ENCODE results near the gene GOLM1.

- TF ChIP-seq CREM (CRISPR knock-in tag; IDR thresholded peaks at IDR 0.05) (no peak), JAZF1 (CRISPR knock-in tag; IDR thresholded peaks at IDR 0.05) (no peak), SMAD3 (CRISPR knock-in tag; IDR thresholded peaks at IDR 0.05; ENCODE audit: borderline replicate concordance) (no peak), CTCF (IDR thresholded peaks at IDR 0.05) (no peak), RELA (CRISPR knock-in tag; IDR thresholded peaks at IDR 0.05; ENCODE audit: borderline replicate concordance) (no peak), RORB (CRISPR knock-in tag; IDR thresholded peaks at IDR 0.05) (no peak), MAX (CRISPR knock-in tag; IDR thresholded peaks at IDR 0.05) (no peak), NFYB (CRISPR knock-in tag; conservative IDR thresholded peaks at IDR 0.05; ENCODE audit: low read depth) (no peak), SP1 (CRISPR knock-in tag; conservative IDR thresholded peaks at IDR 0.05) (no peak), CREB1 (CRISPR knock-in tag; IDR thresholded peaks at IDR 0.05) (no peak), ATF3 (CRISPR knock-in tag; conservative IDR thresholded peaks at IDR 0.05) (no peak), FOXP1 (CRISPR knock-in tag; IDR thresholded peaks at IDR 0.05; ENCODE audit: borderline replicate concordance) (no peak), FOXK1 (CRISPR knock-in tag; IDR thresholded peaks at IDR 0.05) (no peak)
These were observed 52.4 kb downstream of the GOLM1 start for GRCh38 chr9:86046930-86047341.
